Measurements from ENCODE around the gene DFFA.
A peak's percentile ranks its signal among the peaks of the same experiment; 100 is the strongest.
"Not testable (repeated sequence)": the region's sequence is repeated elsewhere in the genome, so short reads cannot be mapped to it uniquely, and the experiment has no call there.

Gene DFFA

GRCh38 chr1:10459184-10459583, 13.1 kb downstream of the DFFA start:
- DNase-seq (ENCODE audit: low read depth): no peak

- no peak for DNase-seq (ENCODE audit: low read depth)
Measured at GRCh38 chr1:10457875-10458274, 14.5 kb downstream of the DFFA start.

GRCh38 chr1:10457462-10457861, 14.9 kb downstream of the DFFA start:
- not testable (repeated sequence) for DNase-seq (ENCODE audit: low read depth)

- no peak for DNase-seq (ENCODE audit: low read depth)
Measured at GRCh38 chr1:10456661-10457060, 15.7 kb downstream of the DFFA start.

GRCh38 chr1:10456048-10456447, 16.3 kb downstream of the DFFA start:
- DNase-seq (ENCODE audit: low read depth): no peak

- no peak for DNase-seq (ENCODE audit: low read depth)
Measured at GRCh38 chr1:10451287-10451686, 21.0 kb downstream of the DFFA start.

GRCh38 chr1:10450836-10451235, 21.5 kb downstream of the DFFA start:
- DNase-seq (ENCODE audit: low read depth): no peak

GRCh38 chr1:10450156-10450814, 22.0 kb downstream of the DFFA start:
- DNase-seq (ENCODE audit: low read depth): no peak

- no peak for DNase-seq (ENCODE audit: low read depth)
Measured at GRCh38 chr1:10449751-10450150, 22.6 kb downstream of the DFFA start, which contains the start of gene CORT. CORT (plus strand) TSS chr1:10450031; CDS start chr1:10450224, 193 bp downstream.

GRCh38 chr1:10446790-10447422, 25.4 kb downstream of the DFFA start:
- DNase-seq (ENCODE audit: low read depth): no peak

- no peak for DNase-seq (ENCODE audit: low read depth)
Measured at GRCh38 chr1:10444795-10445397, 27.4 kb downstream of the DFFA start.

GRCh38 chr1:10444248-10444647, 28.1 kb downstream of the DFFA start:
- DNase-seq (ENCODE audit: low read depth): no peak

GRCh38 chr1:10440794-10441193, 31.5 kb downstream of the DFFA start:
- no peak for DNase-seq (ENCODE audit: low read depth)

GRCh38 chr1:10440305-10440704, 32.0 kb downstream of the DFFA start:
- DNase-seq (ENCODE audit: low read depth): no peak

- no peak for DNase-seq (ENCODE audit: low read depth)
Measured at GRCh38 chr1:10438677-10439163, 33.6 kb downstream of the DFFA start.

- DNase-seq (ENCODE audit: low read depth): no peak
Measured at GRCh38 chr1:10437052-10437451, 35.3 kb downstream of the DFFA start.

- no peak for DNase-seq (ENCODE audit: low read depth)
Measured at GRCh38 chr1:10434590-10434989, 37.7 kb downstream of the DFFA start.

GRCh38 chr1:10433790-10434189, 38.5 kb downstream of the DFFA start:
- no peak for DNase-seq (ENCODE audit: low read depth)

GRCh38 chr1:10432910-10433700, 39.2 kb downstream of the DFFA start:
- DNase-seq (ENCODE audit: low read depth): no peak

- peak; percentile 18 for DNase-seq (ENCODE audit: low read depth)
Measured at GRCh38 chr1:10431070-10431730, 41.1 kb downstream of the DFFA start.

- DNase-seq (ENCODE audit: low read depth): peak; percentile 84
Measured at GRCh38 chr1:10430216-10431069, 41.9 kb downstream of the DFFA start, which contains the start of gene CENPS. CENPS (plus strand) TSS chr1:10430433; CDS start chr1:10430518, 85 bp downstream.
